WTC11 (cell line): ENCODE measurements around the gene SORCS2. TPM values are rescaled to one million over a fixed set of nuclear protein-coding genes. Genes with fewer than 3 reads are reported as not detected.

ENCODE experiments used
- ATAC-seq: fragments of 200-7000 bp; cut with Tn5 transposase; 2 replicates; pipeline ENCODE4 v1.10.0; 2021; ENCODE audit warnings: mild to moderate bottlenecking, moderate library complexity
- CTCF ChIA-PET: fragments of 300-600 bp; sonication (Branson Sonifier 250); formaldehyde crosslinking; loops from one replicate; lab custom pipeline; 2021; ENCODE audit warnings: antibody characterized with exemption; lab: Charles Lee
- POLR2A ChIA-PET: fragments of 350-600 bp; sonication (Branson Sonifier 250); formaldehyde crosslinking; loops from one replicate; lab custom pipeline; 2021; ENCODE audit warnings: antibody characterized with exemption; lab: Charles Lee
- DNase-seq: peaks from one replicate; pipeline ENCODE4 v3.0.0; 2021; ENCODE audit warnings: low spot score
- H3K27ac Mint-ChIP-seq: 2 replicates; pipeline ENCODE4 v1.8.0; 2021; ENCODE audit warnings: mixed read lengths
- H3K27me3 Mint-ChIP-seq: 2 replicates; pipeline ENCODE4 v1.8.0; 2021; ENCODE audit warnings: low read depth, mild to moderate bottlenecking, moderate library complexity, mixed read lengths
- H3K36me3 Mint-ChIP-seq: 2 replicates; pipeline ENCODE4 v1.8.0; 2021; ENCODE audit warnings: mixed read lengths
- H3K4me1 Mint-ChIP-seq: 2 replicates; pipeline ENCODE4 v1.8.0; 2022; ENCODE audit warnings: mixed read lengths
- H3K4me3 Mint-ChIP-seq: 2 replicates; pipeline ENCODE4 v1.8.0; 2021; ENCODE audit warnings: mild to moderate bottlenecking, moderate library complexity, mixed read lengths
- H3K9me3 Mint-ChIP-seq: 2 replicates; pipeline ENCODE4 v1.8.0; 2021; ENCODE audit warnings: mixed read lengths
- FOXJ3 ChIP-seq: sonication (generic); formaldehyde crosslinking; IDR thresholded peaks from 2 replicates; pipeline ENCODE4 v1.9.0; 2021; ENCODE audit warnings: missing genetic modification reagents, mild to moderate bottlenecking, borderline replicate concordance
- FOXP1 ChIP-seq: sonication (generic); formaldehyde crosslinking; IDR thresholded peaks from 2 replicates; pipeline ENCODE4 v1.8.0; 2022; ENCODE audit warnings: missing genetic modification reagents, mild to moderate bottlenecking, moderate library complexity, borderline replicate concordance
- GRHL2 ChIP-seq: fragments of 250-450 bp; sonication (Bioruptor Pico); IDR thresholded peaks from 2 replicates; pipeline ENCODE4 v1.8.0; 2022; ENCODE audit warnings: mild to moderate bottlenecking, moderate library complexity; ENCODE audit not compliant: insufficient replicate concordance, severe bottlenecking
- NR3C1 ChIP-seq: sonication (generic); formaldehyde crosslinking; conservative IDR thresholded peaks from 2 replicates; pipeline ENCODE4 v1.8.1; 2023; ENCODE audit warnings: low read depth, mild to moderate bottlenecking, missing genetic modification reagents
- SP1 ChIP-seq: sonication (generic); formaldehyde crosslinking; conservative IDR thresholded peaks from 2 replicates; pipeline ENCODE4 v1.8.1; 2022; ENCODE audit warnings: missing genetic modification reagents
- TCF7 ChIP-seq: sonication (generic); formaldehyde crosslinking; IDR thresholded peaks from 2 replicates; pipeline ENCODE4 v1.8.0; 2022; ENCODE audit warnings: mild to moderate bottlenecking, low read depth, missing genetic modification reagents, moderate library complexity
- TEAD1 ChIP-seq: sonication (generic); formaldehyde crosslinking; IDR thresholded peaks from 2 replicates; pipeline ENCODE4 v1.8.0; 2022; ENCODE audit warnings: mild to moderate bottlenecking, missing genetic modification reagents
- ZNF317 ChIP-seq: sonication (generic); formaldehyde crosslinking; IDR thresholded peaks from 2 replicates; pipeline ENCODE4 v1.8.1; 2023; ENCODE audit warnings: low read depth, mild to moderate bottlenecking, moderate library complexity, missing genetic modification reagents, borderline replicate concordance
- total RNA-seq: library from RNA; stranded (reverse); gene quantifications from 3 replicates; pipeline ENCODE4 v1.2.3, GENCODE V29; 2021
- TF ChIP-seq, protein P1 (sequence below): fragments of 250-450 bp; sonication (Bioruptor Pico); conservative IDR thresholded peaks from 2 replicates; pipeline ENCODE4 v1.9.0; 2021; ENCODE audit warnings: mild to moderate bottlenecking
- TF ChIP-seq, protein P2 (sequence below): sonication (generic); formaldehyde crosslinking; IDR thresholded peaks from 2 replicates; pipeline ENCODE4 v1.8.1; 2023; ENCODE audit warnings: mild to moderate bottlenecking, missing genetic modification reagents, moderate library complexity
- TF ChIP-seq, protein P3 (sequence below): fragments of 250-450 bp; sonication (Bioruptor Pico); IDR thresholded peaks from 2 replicates; pipeline ENCODE4 v1.8.0; 2021; ENCODE audit warnings: mild to moderate bottlenecking
- TF ChIP-seq, protein P4 (sequence below): sonication (generic); formaldehyde crosslinking; IDR thresholded peaks from 2 replicates; pipeline ENCODE4 v1.8.0; 2022; ENCODE audit warnings: mild to moderate bottlenecking, missing genetic modification reagents
- TF ChIP-seq, protein P5 (sequence below): sonication (generic); formaldehyde crosslinking; IDR thresholded peaks from 2 replicates; pipeline ENCODE4 v1.8.1; 2023; ENCODE audit warnings: mild to moderate bottlenecking, missing genetic modification reagents, borderline replicate concordance
- TF ChIP-seq, protein P6 (sequence below): sonication (generic); formaldehyde crosslinking; IDR thresholded peaks from 2 replicates; pipeline ENCODE4 v1.8.0; 2022; ENCODE audit warnings: mild to moderate bottlenecking, missing genetic modification reagents

The SORCS2 gene
- total RNA-seq, 1 experiment from 2014 or later = 6.6 TPM

DNA sequence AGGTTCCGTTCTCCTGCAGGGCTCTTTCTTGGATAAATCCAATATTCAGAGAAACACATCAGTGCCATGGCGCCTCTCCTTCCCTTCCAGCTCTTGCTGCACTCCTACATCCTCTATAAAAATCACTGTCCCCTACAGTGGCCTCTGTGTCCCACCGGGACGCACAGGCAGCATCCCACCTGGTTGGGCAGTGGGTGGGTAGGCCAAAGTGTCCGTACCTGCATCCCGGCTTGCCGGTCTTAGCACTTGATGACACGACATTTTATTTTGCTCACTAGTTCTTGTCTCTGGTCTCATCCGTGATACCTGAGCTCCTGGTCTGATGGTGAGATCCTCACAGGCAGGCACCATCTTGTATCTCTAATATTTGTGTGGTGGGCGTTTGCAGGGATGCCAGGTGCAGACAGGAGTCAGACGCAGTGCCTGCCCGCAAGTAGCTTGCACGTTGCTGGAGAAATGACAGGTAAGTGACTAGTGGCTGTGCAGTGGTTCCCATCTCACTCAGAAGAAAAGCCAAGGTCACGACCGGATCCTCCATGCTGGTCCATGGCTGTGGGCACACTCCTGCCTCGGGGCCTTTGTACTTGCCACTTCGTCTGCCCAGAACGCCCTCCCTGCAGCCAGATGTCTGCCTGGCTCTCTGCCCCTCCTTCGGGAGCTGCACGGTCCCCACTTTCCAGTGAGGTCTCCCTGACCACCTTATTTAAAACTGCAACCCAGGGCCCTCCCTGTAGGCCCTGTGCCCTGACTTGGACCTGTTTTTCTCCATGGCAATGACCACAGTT, 109.7 kb downstream of the SORCS2 start (continued):
- TF ChIP-seq, protein P1, sequence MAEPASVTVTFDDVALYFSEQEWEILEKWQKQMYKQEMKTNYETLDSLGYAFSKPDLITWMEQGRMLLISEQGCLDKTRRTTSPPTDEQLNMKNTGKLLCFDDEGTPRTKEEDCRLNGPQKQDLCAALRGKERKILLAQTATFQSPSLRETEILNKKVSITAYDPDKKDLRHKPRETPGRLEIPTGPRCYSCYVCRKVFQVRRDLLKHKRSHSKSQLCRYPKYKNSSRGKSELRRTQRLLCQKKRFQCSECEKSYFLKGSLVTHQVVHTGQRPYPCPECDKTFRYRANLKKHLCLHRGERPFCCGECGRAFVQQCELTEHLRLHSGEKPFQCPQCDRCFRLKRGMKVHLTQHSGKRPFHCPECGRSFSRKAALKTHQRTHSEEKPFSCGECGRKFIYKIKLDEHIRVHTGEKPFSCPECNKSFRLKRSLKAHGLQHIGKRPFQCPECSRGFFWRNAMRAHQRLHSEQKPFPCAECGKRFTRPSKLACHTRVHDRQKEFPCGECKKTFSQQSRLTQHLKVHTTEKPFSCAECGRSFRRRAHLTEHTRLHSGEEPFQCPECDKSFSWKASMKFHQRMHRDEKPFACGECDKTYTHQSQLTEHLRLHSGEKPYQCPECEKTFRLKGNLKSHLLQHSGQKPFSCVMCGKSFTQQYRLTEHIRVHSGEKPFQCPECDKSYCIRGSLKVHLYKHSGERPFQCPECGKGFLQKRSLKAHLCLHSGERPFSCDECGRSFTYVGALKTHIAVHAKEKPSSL (CRISPR knock-in tag) = no peak

DNA sequence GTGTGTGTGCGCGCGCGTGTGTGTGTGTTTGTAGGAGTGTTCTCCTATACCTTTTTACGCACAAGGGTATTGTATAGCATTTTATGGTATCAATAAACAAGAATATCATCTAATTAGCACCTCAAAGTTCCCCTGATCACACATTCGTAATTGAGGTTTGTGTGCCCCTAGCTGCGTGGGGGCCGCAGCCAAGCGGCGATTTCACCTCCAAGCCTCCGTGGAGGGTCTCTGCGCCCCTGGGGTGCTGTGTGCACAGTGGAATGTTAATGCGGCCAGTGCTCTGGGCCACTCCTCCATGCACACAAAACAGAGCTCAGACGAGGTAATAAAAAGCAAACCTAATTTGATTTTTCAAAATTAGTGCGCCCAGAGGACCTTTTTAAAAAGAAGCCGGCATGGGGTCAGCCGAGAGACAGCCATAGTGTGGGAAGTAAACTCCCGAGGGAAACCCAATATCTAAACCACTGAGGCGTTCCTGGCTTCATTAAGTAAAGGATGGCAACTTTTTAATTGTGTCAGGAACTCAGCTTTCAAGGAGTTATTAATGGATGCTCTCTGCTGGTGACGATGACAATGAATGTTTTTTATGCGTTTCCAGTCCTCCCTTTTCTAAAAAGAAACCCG, 110.6 kb downstream of the SORCS2 start:
- ChIA-PET CTCF (interaction anchor here (2.6 kb wide), 1 partner anchor 33 kb away, joined by 10 read pairs; no protein-coding TSS in a partner anchor), POLR2A (no interaction called here)
- Mint-ChIP-seq H3K4me3 (no peak overlapping the region), H3K27ac (no peak overlapping the region), H3K27me3 (no peaks in the 10 kb centered on the region), H3K4me1 (no peaks in the 10 kb centered on the region), H3K9me3 (no peaks in the 10 kb centered on the region), H3K36me3 (no peaks in the 10 kb centered on the region)
- DNase-seq = no peak
- TF ChIP-seq, protein P2, sequence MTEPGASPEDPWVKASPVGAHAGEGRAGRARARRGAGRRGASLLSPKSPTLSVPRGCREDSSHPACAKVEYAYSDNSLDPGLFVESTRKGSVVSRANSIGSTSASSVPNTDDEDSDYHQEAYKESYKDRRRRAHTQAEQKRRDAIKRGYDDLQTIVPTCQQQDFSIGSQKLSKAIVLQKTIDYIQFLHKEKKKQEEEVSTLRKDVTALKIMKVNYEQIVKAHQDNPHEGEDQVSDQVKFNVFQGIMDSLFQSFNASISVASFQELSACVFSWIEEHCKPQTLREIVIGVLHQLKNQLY (CRISPR knock-in tag) = no peak
- TF ChIP-seq FOXP1 = no peak
- TF ChIP-seq, protein P3, sequence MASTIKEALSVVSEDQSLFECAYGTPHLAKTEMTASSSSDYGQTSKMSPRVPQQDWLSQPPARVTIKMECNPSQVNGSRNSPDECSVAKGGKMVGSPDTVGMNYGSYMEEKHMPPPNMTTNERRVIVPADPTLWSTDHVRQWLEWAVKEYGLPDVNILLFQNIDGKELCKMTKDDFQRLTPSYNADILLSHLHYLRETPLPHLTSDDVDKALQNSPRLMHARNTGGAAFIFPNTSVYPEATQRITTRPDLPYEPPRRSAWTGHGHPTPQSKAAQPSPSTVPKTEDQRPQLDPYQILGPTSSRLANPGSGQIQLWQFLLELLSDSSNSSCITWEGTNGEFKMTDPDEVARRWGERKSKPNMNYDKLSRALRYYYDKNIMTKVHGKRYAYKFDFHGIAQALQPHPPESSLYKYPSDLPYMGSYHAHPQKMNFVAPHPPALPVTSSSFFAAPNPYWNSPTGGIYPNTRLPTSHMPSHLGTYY = no peak
- no peak for TF ChIP-seq GRHL2 (CRISPR knock-in tag)
- ATAC-seq = no peak

DNA sequence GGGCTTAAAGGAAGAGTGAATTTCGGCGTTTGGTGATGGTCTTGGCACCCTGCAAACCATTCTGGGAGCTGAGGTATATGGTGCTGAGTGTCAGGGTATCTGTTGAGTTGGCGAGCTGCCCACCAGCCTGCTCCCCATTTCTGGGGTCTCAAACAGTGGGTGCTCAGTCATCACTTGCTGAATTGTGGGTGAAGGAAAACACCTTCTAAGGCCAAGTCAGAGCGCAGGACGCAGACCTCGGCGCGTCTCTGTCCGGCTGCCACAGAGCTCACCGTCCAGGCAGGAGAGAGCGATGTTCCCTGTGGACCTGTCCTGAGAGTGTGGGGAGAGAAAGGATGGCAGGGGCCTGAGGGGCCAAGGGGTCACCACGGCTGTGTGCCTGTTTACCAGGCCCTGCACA, 111.2 kb downstream of the SORCS2 start:
- Mint-ChIP-seq H3K27me3 (no peaks in the 10 kb centered on the region), H3K36me3 (no peaks in the 10 kb centered on the region), H3K4me3 (no peak overlapping the region), H3K4me1 (no peaks in the 10 kb centered on the region), H3K27ac (no peak overlapping the region), H3K9me3 (no peaks in the 10 kb centered on the region)
- TF ChIP-seq, protein P2 (CRISPR knock-in tag) = no peak
- TF ChIP-seq NR3C1 (no peak), TEAD1 (CRISPR knock-in tag) (no peak), SP1 (no peak), ZNF317 (CRISPR knock-in tag) (no peak), TCF7 (CRISPR knock-in tag) (no peak), FOXJ3 (CRISPR knock-in tag) (no peak)
- TF ChIP-seq, protein P4, sequence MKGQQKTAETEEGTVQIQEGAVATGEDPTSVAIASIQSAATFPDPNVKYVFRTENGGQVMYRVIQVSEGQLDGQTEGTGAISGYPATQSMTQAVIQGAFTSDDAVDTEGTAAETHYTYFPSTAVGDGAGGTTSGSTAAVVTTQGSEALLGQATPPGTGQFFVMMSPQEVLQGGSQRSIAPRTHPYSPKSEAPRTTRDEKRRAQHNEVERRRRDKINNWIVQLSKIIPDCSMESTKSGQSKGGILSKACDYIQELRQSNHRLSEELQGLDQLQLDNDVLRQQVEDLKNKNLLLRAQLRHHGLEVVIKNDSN = no peak
- TF ChIP-seq, protein P5, sequence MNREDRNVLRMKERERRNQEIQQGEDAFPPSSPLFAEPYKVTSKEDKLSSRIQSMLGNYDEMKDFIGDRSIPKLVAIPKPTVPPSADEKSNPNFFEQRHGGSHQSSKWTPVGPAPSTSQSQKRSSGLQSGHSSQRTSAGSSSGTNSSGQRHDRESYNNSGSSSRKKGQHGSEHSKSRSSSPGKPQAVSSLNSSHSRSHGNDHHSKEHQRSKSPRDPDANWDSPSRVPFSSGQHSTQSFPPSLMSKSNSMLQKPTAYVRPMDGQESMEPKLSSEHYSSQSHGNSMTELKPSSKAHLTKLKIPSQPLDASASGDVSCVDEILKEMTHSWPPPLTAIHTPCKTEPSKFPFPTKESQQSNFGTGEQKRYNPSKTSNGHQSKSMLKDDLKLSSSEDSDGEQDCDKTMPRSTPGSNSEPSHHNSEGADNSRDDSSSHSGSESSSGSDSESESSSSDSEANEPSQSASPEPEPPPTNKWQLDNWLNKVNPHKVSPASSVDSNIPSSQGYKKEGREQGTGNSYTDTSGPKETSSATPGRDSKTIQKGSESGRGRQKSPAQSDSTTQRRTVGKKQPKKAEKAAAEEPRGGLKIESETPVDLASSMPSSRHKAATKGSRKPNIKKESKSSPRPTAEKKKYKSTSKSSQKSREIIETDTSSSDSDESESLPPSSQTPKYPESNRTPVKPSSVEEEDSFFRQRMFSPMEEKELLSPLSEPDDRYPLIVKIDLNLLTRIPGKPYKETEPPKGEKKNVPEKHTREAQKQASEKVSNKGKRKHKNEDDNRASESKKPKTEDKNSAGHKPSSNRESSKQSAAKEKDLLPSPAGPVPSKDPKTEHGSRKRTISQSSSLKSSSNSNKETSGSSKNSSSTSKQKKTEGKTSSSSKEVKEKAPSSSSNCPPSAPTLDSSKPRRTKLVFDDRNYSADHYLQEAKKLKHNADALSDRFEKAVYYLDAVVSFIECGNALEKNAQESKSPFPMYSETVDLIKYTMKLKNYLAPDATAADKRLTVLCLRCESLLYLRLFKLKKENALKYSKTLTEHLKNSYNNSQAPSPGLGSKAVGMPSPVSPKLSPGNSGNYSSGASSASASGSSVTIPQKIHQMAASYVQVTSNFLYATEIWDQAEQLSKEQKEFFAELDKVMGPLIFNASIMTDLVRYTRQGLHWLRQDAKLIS (CRISPR knock-in tag) = no peak
- TF ChIP-seq, protein P6, sequence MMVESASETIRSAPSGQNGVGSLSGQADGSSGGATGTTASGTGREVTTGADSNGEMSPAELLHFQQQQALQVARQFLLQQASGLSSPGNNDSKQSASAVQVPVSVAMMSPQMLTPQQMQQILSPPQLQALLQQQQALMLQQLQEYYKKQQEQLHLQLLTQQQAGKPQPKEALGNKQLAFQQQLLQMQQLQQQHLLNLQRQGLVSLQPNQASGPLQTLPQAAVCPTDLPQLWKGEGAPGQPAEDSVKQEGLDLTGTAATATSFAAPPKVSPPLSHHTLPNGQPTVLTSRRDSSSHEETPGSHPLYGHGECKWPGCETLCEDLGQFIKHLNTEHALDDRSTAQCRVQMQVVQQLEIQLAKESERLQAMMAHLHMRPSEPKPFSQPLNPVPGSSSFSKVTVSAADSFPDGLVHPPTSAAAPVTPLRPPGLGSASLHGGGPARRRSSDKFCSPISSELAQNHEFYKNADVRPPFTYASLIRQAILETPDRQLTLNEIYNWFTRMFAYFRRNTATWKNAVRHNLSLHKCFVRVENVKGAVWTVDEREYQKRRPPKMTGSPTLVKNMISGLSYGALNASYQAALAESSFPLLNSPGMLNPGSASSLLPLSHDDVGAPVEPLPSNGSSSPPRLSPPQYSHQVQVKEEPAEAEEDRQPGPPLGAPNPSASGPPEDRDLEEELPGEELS (CRISPR knock-in tag) = no peak
- ATAC-seq = no peak
- CTCF ChIA-PET = no interaction called here
- no peak for DNase-seq
- POLR2A ChIA-PET = no interaction called here
